Fibroblast of lung (primary cell): ENCODE results near the gene TNFSF18. TPM values are rescaled to one million over a fixed set of nuclear protein-coding genes. Genes with fewer than 3 reads are reported as not detected.
A peak's percentile ranks its signal among the peaks of the same experiment; 100 is the strongest.

ENCODE experiments used
- DNase-seq, 2 donors: peaks; one replicate each; pipeline versions ENCODE4 v3.0.0 to v3.0.0-alpha.2; 2010; ENCODE audit warnings: low read depth in 2 of 2
- H2AFZ ChIP-seq: 2 replicates; pipeline ENCODE4 v1.5.1; 2012; ENCODE audit warnings: low read length, control low read depth, inconsistent platforms
- H3K27ac ChIP-seq: 2 replicates; pipeline ENCODE4 v1.5.1; 2011; ENCODE audit warnings: low read length, control low read depth; ENCODE audit not compliant: insufficient read depth
- H3K27me3 ChIP-seq: 2 replicates; pipeline ENCODE4 v1.5.1; 2011; ENCODE audit warnings: mild to moderate bottlenecking, low read length; ENCODE audit not compliant: control insufficient read depth, insufficient read depth
- H3K36me3 ChIP-seq: 2 replicates; pipeline ENCODE4 v1.5.1; 2011; ENCODE audit warnings: low read length; ENCODE audit not compliant: control insufficient read depth, insufficient read depth
- H3K4me1 ChIP-seq: 2 replicates; pipeline ENCODE4 v1.5.1; 2011; ENCODE audit warnings: low read length; ENCODE audit not compliant: control insufficient read depth, insufficient read depth; ENCODE audit errors: extremely low read depth
- H3K4me2 ChIP-seq: 2 replicates; pipeline ENCODE4 v1.5.1; 2011; ENCODE audit warnings: low read length, control low read depth; ENCODE audit not compliant: insufficient read depth; ENCODE audit errors: extremely low read depth
- H3K4me3 ChIP-seq, 4 experiments: fragments of 200-600 bp in 1 of 4; sonication (generic) in 1 of 4; replicated peaks in 1 of 4; 2 replicates each; pipeline ENCODE4 v1.5.1; 2011 to 2016; ENCODE audit warnings: low read length in 4 of 4, low read depth in 3 of 4, mild to moderate bottlenecking in 3 of 4, control low read depth in 2 of 4, inconsistent platforms in 1 of 4, mixed read lengths in 1 of 4; ENCODE audit not compliant: insufficient read depth in 1 of 4; ENCODE audit errors: control extremely low read depth in 1 of 4
- H3K79me2 ChIP-seq: 2 replicates; pipeline ENCODE4 v1.5.1; 2012; ENCODE audit warnings: mild to moderate bottlenecking, low read length, inconsistent platforms; ENCODE audit not compliant: control insufficient read depth, insufficient read depth
- H3K9ac ChIP-seq: 2 replicates; pipeline ENCODE4 v1.5.1; 2011; ENCODE audit warnings: mild to moderate bottlenecking, low read length, control low read depth; ENCODE audit not compliant: insufficient read depth
- H3K9me3 ChIP-seq: 2 replicates; pipeline ENCODE4 v1.5.1; 2012; ENCODE audit warnings: low read depth, low read length; ENCODE audit not compliant: control insufficient read depth, insufficient read depth
- H4K20me1 ChIP-seq: 2 replicates; pipeline ENCODE4 v1.5.1; 2011; ENCODE audit warnings: low read length; ENCODE audit not compliant: control insufficient read depth, insufficient read depth; ENCODE audit errors: extremely low read depth
- EZH2 ChIP-seq: IDR thresholded peaks from 2 replicates; pipeline ENCODE4 v1.5.1; 2012; ENCODE audit warnings: low read length, control low read depth, mild to moderate bottlenecking; ENCODE audit errors: missing control alignments
- polyA plus RNA-seq, 2 donors: library from polyadenylated mRNA; depleted of rRNA in 1 of 2; stranded (reverse) in 1 of 2; unstranded in 1 of 2; fragments of >200 nt; gene quantifications; 2 replicates each; pipeline ENCODE4 v1.2.1, GENCODE V29; 2011 to 2012; ENCODE audit warnings: missing spikeins in 1 of 2
- total RNA-seq: library from RNA; depleted of rRNA; stranded (reverse); fragments of >200 nt; gene quantifications from 2 replicates; pipeline ENCODE4 v1.2.1, GENCODE V29; 2014
- TF ChIP-seq, protein P1 (sequence below), 2 donors: IDR thresholded peaks in 1 of 2; conservative IDR thresholded peaks in 1 of 2; 1 replicate in 1 of 2; 2 replicates in 1 of 2; pipeline ENCODE4 v1.5.1; 2011 to 2012; ENCODE audit warnings: low read length in 2 of 2, control low read depth in 1 of 2, inconsistent platforms in 1 of 2, low read depth in 1 of 2, mild to moderate bottlenecking in 1 of 2

The TNFSF18 gene
- total and polyA plus RNA-seq, 2 donors (not counting 1 experiment from before 2014, with no cell fraction given), result 0.33 to 5.5 TPM

- Histone ChIP-seq H3K79me2 (no peaks in the 10 kb centered on the region), H3K27me3 (no peaks in the 10 kb centered on the region), H3K4me3 (no peak overlapping the region), H3K4me2 (no peak overlapping the region), H3K4me1 (no peaks in the 10 kb centered on the region), H3K9me3 (no peaks in the 10 kb centered on the region), H3K9ac (no peak overlapping the region), H3K27ac (no peak overlapping the region), H2AFZ (no peak overlapping the region), H4K20me1 (no peaks in the 10 kb centered on the region), H3K36me3 (no peaks in the 10 kb centered on the region)
- DNase-seq, result no peak
- no peak for TF ChIP-seq EZH2
- TF ChIP-seq, protein P1, sequence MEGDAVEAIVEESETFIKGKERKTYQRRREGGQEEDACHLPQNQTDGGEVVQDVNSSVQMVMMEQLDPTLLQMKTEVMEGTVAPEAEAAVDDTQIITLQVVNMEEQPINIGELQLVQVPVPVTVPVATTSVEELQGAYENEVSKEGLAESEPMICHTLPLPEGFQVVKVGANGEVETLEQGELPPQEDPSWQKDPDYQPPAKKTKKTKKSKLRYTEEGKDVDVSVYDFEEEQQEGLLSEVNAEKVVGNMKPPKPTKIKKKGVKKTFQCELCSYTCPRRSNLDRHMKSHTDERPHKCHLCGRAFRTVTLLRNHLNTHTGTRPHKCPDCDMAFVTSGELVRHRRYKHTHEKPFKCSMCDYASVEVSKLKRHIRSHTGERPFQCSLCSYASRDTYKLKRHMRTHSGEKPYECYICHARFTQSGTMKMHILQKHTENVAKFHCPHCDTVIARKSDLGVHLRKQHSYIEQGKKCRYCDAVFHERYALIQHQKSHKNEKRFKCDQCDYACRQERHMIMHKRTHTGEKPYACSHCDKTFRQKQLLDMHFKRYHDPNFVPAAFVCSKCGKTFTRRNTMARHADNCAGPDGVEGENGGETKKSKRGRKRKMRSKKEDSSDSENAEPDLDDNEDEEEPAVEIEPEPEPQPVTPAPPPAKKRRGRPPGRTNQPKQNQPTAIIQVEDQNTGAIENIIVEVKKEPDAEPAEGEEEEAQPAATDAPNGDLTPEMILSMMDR (conservative IDR thresholded peaks at IDR 0.05 in 1 of 2, IDR thresholded peaks at IDR 0.05 in 1 of 2; ENCODE audit: low read depth in 1 of 2, low read length in 2 of 2), result no peak
Observed at GRCh38 chr1:173023343-173023742, 27.4 kb downstream of the TNFSF18 start.

GRCh38 chr1:173020138-173020750, 30.5 kb downstream of the TNFSF18 start:
- Histone ChIP-seq H3K27ac (no peak overlapping the region), H3K36me3 (no peaks in the 10 kb centered on the region), H3K4me2 (no peak overlapping the region), H2AFZ (no peak overlapping the region), H4K20me1 (no peaks in the 10 kb centered on the region), H3K4me1 (no peaks in the 10 kb centered on the region), H3K79me2 (no peaks in the 10 kb centered on the region), H3K9me3 (no peaks in the 10 kb centered on the region), H3K4me3 (no peak overlapping the region), H3K9ac (no peak overlapping the region), H3K27me3 (no peaks in the 10 kb centered on the region)
- no peak for TF ChIP-seq EZH2
- TF ChIP-seq, protein P1 (conservative IDR thresholded peaks at IDR 0.05 in 1 of 2, IDR thresholded peaks at IDR 0.05 in 1 of 2; ENCODE audit: low read depth in 1 of 2, low read length in 2 of 2), result no peak
- no peak for DNase-seq

DNA sequence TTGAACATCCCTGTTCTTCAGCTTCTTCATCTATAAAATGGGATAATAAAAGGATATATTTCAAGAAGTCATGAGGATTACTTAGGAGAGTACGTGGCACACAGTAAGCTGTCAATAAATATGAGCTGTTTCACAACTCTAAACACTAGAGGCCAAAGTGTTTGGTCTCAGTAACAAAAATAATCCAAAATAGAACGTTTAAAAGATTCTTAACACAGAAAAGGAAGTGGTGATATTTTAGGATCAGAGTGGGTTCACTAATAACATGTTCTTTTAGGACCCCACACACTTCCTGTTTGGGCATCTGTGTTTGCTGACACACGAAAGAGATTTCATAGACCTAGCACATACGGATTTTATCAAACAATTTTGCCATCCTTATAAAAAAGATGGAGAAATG, 32.9 kb downstream of the TNFSF18 start:
- H4K20me1 ChIP-seq, result no peaks in the 10 kb centered on the region
- no peaks in the 10 kb centered on the region for H3K79me2 ChIP-seq
- H3K36me3 ChIP-seq, result no peaks in the 10 kb centered on the region
- TF ChIP-seq, protein P1 (conservative IDR thresholded peaks at IDR 0.05 in 1 of 2, IDR thresholded peaks at IDR 0.05 in 1 of 2; ENCODE audit: low read depth in 1 of 2, low read length in 2 of 2), result no peak
- no peak for TF ChIP-seq EZH2
- H3K4me3 ChIP-seq, result no peak overlapping the region
- no peak overlapping the region for H3K4me2 ChIP-seq
- DNase-seq, result peak in 1 of 2 donors; percentile 11
- H3K27me3 ChIP-seq, result no peaks in the 10 kb centered on the region
- H2AFZ ChIP-seq, result peak overlapping the region; percentile 66
- no peaks in the 10 kb centered on the region for H3K9me3 ChIP-seq
- H3K9ac ChIP-seq, result no peak overlapping the region
- no peak overlapping the region for H3K27ac ChIP-seq
- H3K4me1 ChIP-seq, result no peaks in the 10 kb centered on the region
